ENCODE results near the gene UTP20. TPM values are rescaled to one million over a fixed set of nuclear protein-coding genes. Genes with fewer than 3 reads are reported as not detected.

The UTP20 gene
- total RNA-seq (23.7 TPM), polyA plus RNA-seq (4.5 TPM)

DNA sequence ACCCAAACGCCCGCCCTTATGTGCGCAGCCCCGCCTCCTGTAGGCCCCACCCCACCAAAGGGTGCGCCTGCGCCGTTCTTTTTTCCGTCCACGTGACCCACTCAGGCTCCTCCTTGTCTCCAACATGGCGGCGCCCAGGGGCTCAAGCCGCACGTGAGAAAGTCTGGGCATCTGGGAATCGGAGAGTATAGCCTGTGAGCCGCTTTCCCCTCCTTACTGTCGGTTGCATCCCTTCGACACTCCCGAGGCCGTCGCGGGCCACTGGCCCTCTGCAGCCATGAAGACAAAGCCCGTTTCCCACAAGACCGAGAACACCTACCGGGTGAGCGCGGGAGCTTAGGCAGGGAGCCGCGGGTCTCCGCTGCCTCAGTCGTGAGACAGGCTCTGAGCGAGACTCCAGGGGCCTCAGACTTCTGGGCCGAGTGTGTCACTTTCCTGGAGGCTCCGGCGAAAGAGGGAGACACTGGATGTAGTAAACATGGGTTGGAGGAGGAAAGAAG is at the start of gene UTP20:
UTP20 (plus strand) TSS at position 100 of the 500 bp plus-strand sequence; CDS start at position 278, 178 bp downstream.
- Histone ChIP-seq H3K27ac (ENCODE audit: low read depth) (no peak within 1 kb of the TSS), H3K4me3 (ENCODE audit: low read depth, low read length) (peak within 1 kb of the TSS; percentile 86), H3K36me3 (ENCODE audit: insufficient read depth) (no peaks in the 10 kb centered on the region), H3K4me1 (ENCODE audit: insufficient read depth) (no peaks in the 10 kb centered on the region)
- peak; percentile 80 for DNase-seq (ENCODE audit: extremely low spot score)
- under 1% methylated on average over 34 of the region's 34 CpGs for WGBS

DNA sequence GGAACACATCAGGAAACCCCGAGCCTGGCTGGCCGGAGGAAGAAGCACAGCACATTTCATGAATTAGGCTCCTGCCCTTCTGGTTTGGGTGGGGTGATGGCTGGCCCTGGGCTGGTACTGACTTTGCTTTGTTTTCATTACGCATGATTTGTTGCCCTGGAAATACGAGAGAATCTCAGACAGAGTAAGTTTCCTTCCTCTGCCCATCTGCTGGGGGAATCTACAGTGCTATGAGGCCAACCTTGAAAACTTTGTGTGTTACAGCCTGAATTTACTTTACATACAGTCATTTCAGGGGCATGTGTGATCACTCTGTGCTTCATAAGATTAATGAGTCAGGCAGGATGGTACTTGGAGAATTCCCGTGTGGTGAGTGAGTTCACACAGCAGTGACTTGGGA is 49.4 kb upstream of the UTP20 start:
- WGBS, result 57% methylated on average over 5 of the region's 5 CpGs
- H3K27ac ChIP-seq (ENCODE audit: low read depth), result no peak overlapping the region
- no peak for DNase-seq (ENCODE audit: extremely low spot score)

DNA sequence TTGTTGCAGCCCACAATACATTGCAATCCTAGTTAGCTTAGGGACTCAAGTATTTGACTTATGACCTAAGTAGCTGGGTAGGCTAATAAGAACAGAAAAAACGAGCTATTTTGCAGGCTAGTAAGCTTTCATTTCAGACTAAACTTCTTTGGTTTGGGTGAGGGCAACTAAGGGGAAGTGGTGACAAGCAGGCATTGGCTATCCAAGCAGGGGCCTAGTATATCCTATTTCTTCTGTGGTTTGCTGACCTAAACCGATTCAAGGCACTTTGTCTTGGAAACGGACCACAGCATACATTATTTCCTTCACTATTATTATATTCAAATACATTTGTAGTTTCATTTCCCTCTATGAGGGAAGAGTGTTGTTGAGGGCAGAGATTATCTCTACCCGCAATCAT is 48.3 kb upstream of the UTP20 start:
- Histone ChIP-seq H3K27ac (ENCODE audit: low read depth) (no peak overlapping the region), H3K36me3 (ENCODE audit: insufficient read depth) (no peaks in the 10 kb centered on the region), H3K4me1 (ENCODE audit: insufficient read depth) (no peaks in the 10 kb centered on the region), H3K4me3 (ENCODE audit: low read depth, low read length) (no peak overlapping the region)
- 78% methylated on average over 4 of the region's 4 CpGs for WGBS
- no peak for DNase-seq (ENCODE audit: extremely low spot score)

More for the DNA sequence above, 49.4 kb upstream of the UTP20 start:
- Histone ChIP-seq H3K4me1 (ENCODE audit: insufficient read depth) (no peaks in the 10 kb centered on the region), H3K4me3 (ENCODE audit: low read depth, low read length) (no peak overlapping the region), H3K36me3 (ENCODE audit: insufficient read depth) (no peaks in the 10 kb centered on the region)

DNA sequence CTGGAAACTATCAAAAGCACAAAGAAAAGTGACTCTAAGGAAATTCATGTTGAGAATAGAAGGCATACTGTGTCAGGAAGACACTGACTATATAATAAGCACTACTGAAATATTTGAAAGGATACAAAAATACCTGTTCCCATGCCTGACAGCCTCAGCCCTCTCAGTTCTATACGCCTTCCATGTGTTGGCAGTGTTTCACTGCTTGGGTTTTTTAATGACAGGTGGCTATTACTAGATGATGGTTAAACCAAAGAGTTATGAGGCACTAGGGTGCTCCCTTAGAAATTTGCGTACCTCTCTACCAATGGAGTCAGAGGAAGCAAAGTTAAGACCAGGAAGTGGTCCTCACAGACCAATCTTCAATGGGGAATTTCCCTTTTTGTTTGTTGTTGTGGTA is 44.2 kb upstream of the UTP20 start:
- Histone ChIP-seq H3K4me1 (ENCODE audit: insufficient read depth) (no peaks in the 10 kb centered on the region), H3K36me3 (ENCODE audit: insufficient read depth) (no peaks in the 10 kb centered on the region), H3K4me3 (ENCODE audit: low read depth, low read length) (no peak overlapping the region), H3K27ac (ENCODE audit: low read depth) (no peak overlapping the region)
- no peak for DNase-seq (ENCODE audit: extremely low spot score)
- WGBS, result 90% methylated on average over 2 of the region's 2 CpGs

DNA sequence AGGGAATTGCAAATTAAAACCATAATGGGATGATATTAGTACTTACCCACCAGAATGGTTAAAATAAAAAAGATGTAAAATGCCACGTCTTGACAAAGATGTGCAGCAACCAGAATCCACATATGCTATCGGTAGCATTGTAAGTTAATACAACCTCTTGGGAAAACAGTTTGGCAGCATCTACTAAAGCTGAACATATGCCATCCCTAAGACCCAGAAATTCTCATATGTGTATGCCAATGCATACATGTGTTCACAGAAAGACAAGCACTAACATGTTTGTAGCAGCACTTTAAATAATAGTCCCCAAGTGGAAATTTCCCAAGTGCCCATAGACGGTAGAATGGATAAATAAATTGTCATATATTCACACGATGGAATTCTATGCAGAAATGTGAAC is 41.6 kb upstream of the UTP20 start:
- Histone ChIP-seq H3K4me1 (ENCODE audit: insufficient read depth) (no peaks in the 10 kb centered on the region), H3K36me3 (ENCODE audit: insufficient read depth) (no peaks in the 10 kb centered on the region), H3K4me3 (ENCODE audit: low read depth, low read length) (no peak overlapping the region), H3K27ac (ENCODE audit: low read depth) (no peak overlapping the region)
- WGBS, result 82% methylated on average over 4 of the region's 4 CpGs
- no peak for DNase-seq (ENCODE audit: extremely low spot score)

DNA sequence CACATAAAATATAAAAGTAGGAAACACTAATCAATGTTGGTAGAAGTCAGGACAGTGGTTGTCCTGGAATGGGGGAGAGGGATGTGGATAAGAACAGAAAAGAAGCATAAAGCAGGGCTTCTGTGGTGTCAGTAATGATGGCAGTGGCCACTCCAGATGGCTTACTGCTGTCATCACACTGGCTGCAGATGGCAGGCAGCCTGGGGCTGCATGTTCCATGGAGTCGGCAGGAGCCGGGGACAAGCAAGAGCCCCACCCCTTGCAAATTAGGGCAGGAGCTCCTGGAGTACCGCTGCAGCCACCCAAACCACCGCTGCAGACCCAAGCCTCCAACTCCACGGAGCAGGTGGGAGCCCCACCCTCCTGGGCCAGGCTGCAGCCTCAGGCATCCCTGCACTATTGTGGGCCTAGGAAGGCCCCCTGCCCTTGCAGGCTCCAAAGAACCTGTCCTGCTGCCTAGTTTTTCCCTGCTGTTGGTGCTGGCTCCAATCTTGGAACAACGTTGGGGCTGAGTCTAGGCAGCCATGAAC is 41.0 kb upstream of the UTP20 start:
- Histone ChIP-seq H3K4me1 (ENCODE audit: insufficient read depth) (no peaks in the 10 kb centered on the region), H3K4me3 (ENCODE audit: low read depth, low read length) (no peak overlapping the region), H3K27ac (ENCODE audit: low read depth) (no peak overlapping the region), H3K36me3 (ENCODE audit: insufficient read depth) (no peaks in the 10 kb centered on the region)
- no peak for DNase-seq (ENCODE audit: extremely low spot score)
- WGBS, result 75% methylated on average over 6 of the region's 6 CpGs

DNA sequence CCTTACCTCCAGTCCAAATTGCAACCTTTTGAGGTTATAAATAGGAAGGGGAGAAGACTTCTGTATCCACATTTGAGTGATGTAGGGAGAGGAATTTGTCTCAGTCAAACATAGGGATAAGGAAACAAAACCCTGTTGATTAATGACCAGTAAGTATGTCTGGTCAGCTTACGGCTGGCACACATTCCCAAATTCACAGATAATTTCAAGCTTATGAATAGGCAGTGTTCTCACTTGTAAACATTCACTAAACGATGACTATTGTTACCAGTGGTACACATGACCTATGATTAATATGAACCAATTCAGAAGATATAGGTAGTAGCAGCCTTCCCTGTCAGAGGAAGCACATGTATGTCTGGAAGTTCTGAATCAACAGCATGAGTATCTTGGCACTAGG is 36.8 kb upstream of the UTP20 start:
- no peak overlapping the region for H3K27ac ChIP-seq (ENCODE audit: low read depth)
- DNase-seq (ENCODE audit: extremely low spot score), result no peak
- 22% methylated on average over 2 of the region's 2 CpGs for WGBS
- H3K4me3 ChIP-seq (ENCODE audit: low read depth, low read length), result no peak overlapping the region
- H3K4me1 ChIP-seq (ENCODE audit: insufficient read depth), result no peaks in the 10 kb centered on the region
- H3K36me3 ChIP-seq (ENCODE audit: insufficient read depth), result no peaks in the 10 kb centered on the region

DNA sequence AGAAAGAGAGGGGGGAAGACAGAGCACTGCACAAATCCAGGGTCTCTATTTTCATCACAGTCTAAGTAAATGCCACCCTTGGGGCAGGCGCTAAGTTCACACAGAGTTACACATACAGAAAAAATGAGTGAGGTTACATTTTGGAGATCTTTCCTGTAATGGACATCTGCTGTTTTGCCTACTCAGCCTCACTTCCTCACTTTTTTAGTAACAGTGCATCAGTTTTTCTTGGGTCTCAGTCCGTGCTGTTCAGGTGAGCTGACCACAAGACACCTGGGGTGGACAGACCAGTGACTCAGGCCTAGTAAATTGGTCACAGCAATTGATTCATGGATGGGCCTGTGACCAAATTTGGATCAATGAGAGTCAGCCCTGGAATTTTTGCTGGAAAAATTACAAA is 36.3 kb upstream of the UTP20 start:
- DNase-seq (ENCODE audit: extremely low spot score), result no peak
- Histone ChIP-seq H3K4me1 (ENCODE audit: insufficient read depth) (no peaks in the 10 kb centered on the region), H3K4me3 (ENCODE audit: low read depth, low read length) (no peak overlapping the region), H3K27ac (ENCODE audit: low read depth) (no peak overlapping the region), H3K36me3 (ENCODE audit: insufficient read depth) (no peaks in the 10 kb centered on the region)
- WGBS, result 89% methylated on average over 2 of the region's 2 CpGs

DNA sequence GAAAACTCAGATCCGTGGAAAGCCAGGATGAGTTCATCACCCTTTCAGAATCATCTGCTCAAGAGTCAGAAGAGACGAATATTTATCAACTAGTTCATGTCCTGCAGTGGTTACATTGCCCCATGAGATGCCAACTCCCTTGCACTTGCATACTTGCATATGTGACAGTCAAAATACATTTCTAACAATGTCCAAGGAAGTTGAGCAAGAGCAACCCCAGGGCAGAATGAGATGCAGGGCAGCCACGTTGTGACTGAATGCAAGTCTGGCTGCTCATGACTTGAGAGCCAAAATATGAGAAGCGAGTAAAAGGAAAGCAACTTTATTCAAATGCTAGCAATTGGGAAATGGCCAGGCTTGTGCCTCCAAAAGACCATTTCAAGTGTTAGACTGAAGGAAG is 23.6 kb upstream of the UTP20 start:
- WGBS, result 70% methylated on average over 4 of the region's 4 CpGs
- H3K4me1 ChIP-seq (ENCODE audit: insufficient read depth), result no peaks in the 10 kb centered on the region
- DNase-seq (ENCODE audit: extremely low spot score), result no peak
- H3K36me3 ChIP-seq (ENCODE audit: insufficient read depth), result no peaks in the 10 kb centered on the region
- no peak overlapping the region for H3K4me3 ChIP-seq (ENCODE audit: low read depth, low read length)
- H3K27ac ChIP-seq (ENCODE audit: low read depth), result no peak overlapping the region

DNA sequence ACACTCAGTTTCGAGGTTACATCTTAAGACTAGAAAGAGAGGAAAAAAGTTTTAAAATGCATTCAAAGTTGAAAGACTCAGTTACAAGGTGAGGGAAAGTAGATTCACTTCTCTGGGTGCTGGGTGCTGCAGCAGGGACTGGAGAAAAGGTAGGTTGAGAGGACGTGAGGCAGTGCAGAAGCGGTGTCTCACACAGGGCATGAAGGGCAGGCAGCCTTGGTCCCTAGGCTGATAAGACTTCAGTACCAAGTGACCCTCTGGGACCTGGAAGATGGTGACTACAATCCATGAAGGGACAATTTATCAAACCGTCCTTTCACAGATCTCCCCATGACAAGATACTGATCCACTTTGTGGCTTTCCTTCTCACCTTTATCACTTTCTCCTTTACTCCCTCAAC is 22.5 kb upstream of the UTP20 start:
- DNase-seq (ENCODE audit: extremely low spot score), result no peak
- 85% methylated on average over 4 of the region's 4 CpGs for WGBS
- H3K4me1 ChIP-seq (ENCODE audit: insufficient read depth), result no peaks in the 10 kb centered on the region

DNA sequence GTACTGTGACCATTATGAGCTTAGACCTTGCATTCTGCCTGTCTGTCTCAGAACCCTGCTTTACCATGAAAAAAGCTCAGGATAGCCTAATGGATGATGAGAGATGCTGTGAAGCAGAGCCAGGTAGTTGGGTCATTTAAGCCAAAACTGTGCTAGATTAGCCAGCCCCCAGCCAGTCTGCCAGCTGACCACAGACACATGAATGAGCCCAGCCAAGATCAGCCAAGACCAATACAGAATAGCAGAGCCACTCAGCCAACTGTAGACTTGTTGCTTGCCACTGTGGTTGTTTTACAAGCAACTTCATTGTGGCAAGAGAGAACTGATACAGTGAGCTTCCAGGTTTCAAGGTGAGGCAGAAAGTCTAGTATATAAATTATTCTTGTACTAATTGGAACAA is 12.8 kb upstream of the UTP20 start:
- no peak for DNase-seq (ENCODE audit: extremely low spot score)
- no peak overlapping the region for H3K4me3 ChIP-seq (ENCODE audit: low read depth, low read length)
- H3K27ac ChIP-seq (ENCODE audit: low read depth), result no peak overlapping the region
- no peaks in the 10 kb centered on the region for H3K36me3 ChIP-seq (ENCODE audit: insufficient read depth)
- H3K4me1 ChIP-seq (ENCODE audit: insufficient read depth), result no peaks in the 10 kb centered on the region

More for the DNA sequence above, 22.5 kb upstream of the UTP20 start:
- Histone ChIP-seq H3K27ac (ENCODE audit: low read depth) (no peak overlapping the region), H3K4me3 (ENCODE audit: low read depth, low read length) (no peak overlapping the region), H3K36me3 (ENCODE audit: insufficient read depth) (no peaks in the 10 kb centered on the region)

DNA sequence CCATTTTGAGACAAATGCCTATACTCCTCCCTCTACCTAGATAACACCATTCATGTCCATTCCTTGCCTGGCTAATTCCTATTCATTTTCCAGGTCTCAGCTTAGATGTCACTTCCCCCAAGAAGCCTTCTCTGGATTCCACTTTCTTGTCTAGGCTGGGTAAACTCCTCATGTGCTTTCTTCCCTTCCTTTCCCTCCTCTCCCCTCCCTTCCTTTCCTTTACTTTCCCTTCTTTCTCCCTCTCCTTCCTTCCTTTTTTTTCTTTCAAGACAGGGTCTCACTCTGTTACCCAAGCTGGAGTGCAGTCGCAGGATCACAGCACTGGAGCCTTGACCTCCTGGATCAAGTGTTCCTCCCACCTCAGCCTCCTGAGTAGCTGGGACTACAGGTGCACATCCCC is 3.5 kb upstream of the UTP20 start:
- Histone ChIP-seq H3K4me1 (ENCODE audit: insufficient read depth) (no peaks in the 10 kb centered on the region), H3K27ac (ENCODE audit: low read depth) (no peak overlapping the region), H3K4me3 (ENCODE audit: low read depth, low read length) (no peak overlapping the region), H3K36me3 (ENCODE audit: insufficient read depth) (no peaks in the 10 kb centered on the region)
- 93% methylated on average over 1 of the region's 1 CpG for WGBS
- no peak for DNase-seq (ENCODE audit: extremely low spot score)

DNA sequence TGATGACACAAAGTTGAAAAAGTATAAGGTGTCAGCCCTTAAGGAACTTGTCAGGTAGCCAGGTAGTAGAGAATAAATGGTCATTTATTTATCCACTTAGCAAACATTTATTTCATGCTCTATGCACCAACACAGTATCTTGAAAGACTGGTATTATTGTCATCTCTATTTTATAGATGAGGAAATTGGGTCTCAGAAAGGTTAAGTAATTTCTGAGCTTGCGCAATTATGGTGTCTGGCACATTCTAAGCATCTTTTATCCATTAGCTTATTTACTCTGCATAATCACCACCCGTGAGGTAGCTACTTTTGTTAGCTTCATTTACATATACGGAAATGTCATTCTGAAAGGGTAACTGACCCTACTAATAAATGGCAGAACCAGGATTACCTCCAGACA is 2.5 kb upstream of the UTP20 start:
- no peak for DNase-seq (ENCODE audit: extremely low spot score)
- no peak overlapping the region for H3K4me3 ChIP-seq (ENCODE audit: low read depth, low read length)
- H3K36me3 ChIP-seq (ENCODE audit: insufficient read depth), result no peaks in the 10 kb centered on the region
- H3K27ac ChIP-seq (ENCODE audit: low read depth), result no peak overlapping the region
- 72% methylated on average over 3 of the region's 3 CpGs for WGBS
- no peaks in the 10 kb centered on the region for H3K4me1 ChIP-seq (ENCODE audit: insufficient read depth)

DNA sequence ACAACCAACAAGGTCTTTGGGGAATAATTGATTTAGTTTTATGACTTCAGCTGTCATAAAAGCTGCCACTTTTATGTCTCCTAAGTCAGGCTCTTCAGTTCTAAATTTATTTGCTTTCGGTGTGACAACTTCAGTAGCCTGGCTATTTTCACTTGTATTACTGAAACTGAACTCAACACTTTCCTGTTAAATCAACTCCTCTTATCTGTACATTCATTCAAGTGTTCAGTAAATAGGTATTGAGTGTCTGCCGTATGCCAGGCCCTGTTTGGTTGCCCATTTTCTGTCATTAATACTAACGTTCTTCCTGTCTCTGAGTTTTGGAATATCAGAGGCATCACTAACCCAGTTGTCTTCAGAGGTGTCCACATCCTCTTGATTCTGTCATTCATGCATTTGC is 7.5 kb downstream of the UTP20 start:
- WGBS, result 69% methylated on average over 3 of the region's 3 CpGs
- H3K36me3 ChIP-seq (ENCODE audit: insufficient read depth), result peaks cover 9% of the 10 kb centered on the region
- H3K4me1 ChIP-seq (ENCODE audit: insufficient read depth), result no peaks in the 10 kb centered on the region
- DNase-seq (ENCODE audit: extremely low spot score), result no peak
- no peak overlapping the region for H3K4me3 ChIP-seq (ENCODE audit: low read depth, low read length)
- no peak overlapping the region for H3K27ac ChIP-seq (ENCODE audit: low read depth)

DNA sequence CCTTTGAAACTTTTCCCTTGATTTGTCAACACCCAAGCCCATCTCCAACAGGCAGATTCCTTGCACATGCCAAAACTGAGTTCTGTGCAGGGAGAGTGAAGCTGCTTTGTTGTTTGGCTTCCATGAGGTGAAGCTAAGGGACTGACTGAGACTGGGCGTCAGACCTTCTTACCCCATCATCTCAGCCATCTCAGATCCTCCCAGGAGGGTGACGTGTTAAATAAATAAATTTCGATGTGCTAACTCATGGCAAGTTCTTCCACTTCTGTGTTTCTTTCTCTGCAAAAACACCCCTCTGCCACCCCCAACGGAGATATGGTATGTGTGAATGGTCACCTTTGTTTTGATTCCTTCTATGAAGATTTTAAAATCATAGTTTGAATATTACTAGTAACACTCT is 17.8 kb downstream of the UTP20 start:
- DNase-seq (ENCODE audit: extremely low spot score), result no peak
- Histone ChIP-seq H3K4me1 (ENCODE audit: insufficient read depth) (no peaks in the 10 kb centered on the region), H3K36me3 (ENCODE audit: insufficient read depth) (peaks cover 7% of the 10 kb centered on the region), H3K4me3 (ENCODE audit: low read depth, low read length) (no peak overlapping the region), H3K27ac (ENCODE audit: low read depth) (no peak overlapping the region)
- 93% methylated on average over 4 of the region's 4 CpGs for WGBS
